SKM-1 treated with dmso at 0.1 percent for 144 hours (cell line): ENCODE results near the gene IFI27.

ENCODE experiments used
- DNase-seq: peaks from one replicate; lab custom pipeline; 2025; ENCODE audit not compliant: unreplicated experiment; lab: John Stamatoyannopoulos, UW

Gene IFI27

DNA sequence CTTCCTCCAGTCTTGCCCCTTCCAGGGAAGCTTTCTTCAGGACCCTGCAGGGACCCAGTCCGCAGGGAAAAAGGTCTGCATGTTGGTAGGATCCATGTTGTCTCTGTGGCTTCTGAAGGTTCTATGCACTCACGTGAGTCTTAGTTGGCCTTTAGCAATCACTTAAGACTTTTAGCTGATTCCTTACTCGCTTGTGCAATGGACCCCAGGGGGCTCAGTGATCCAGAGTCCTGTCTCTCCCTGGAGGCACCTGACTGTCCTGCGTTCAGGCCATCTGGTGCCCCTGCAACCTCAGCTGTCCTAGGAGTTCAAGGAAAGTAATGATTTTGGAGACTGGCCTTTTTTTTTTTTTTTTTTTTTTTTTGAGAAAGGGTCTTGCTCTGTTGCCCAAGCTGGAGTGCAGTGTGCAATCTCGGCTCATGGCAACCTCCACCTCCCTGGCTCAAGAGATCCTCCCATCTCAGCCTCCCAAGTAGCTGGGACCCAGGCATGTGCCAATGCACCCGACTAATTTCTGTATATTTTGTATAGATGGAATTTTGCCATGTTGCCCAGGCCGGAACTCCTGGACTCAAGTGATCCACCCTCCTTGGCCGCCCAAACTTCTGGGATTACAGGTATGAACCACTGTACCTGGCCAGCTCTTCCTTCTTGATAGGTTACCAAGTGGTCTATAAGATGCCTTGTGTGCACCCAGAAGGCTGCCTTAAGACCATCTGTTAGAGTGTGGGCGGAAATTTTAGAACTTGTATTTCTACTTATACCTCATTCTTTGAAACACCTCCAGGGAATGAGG is 14.2 kb downstream of the IFI27 start:
- no peak for DNase-seq

GRCh38 chr14:94125659-94126418 is 15.3 kb downstream of the IFI27 start:
- DNase-seq, result no peak

DNA sequence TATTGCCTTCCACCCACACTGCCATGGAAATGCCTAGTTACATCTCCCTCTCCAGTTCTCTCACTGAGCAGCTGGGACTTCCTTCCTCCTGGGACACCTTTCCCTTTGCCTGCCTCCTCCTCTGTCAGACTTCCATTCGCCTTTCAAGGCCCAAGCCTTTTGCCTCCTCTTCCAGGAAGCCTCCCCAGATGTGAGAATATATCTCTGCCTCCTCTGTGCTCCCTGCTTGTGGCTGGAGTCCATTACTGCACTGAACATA is 15.8 kb downstream of the IFI27 start:
- no peak for DNase-seq

- DNase-seq, result no peak
Measured at GRCh38 chr14:94126800-94127199, 16.3 kb downstream of the IFI27 start.

DNA sequence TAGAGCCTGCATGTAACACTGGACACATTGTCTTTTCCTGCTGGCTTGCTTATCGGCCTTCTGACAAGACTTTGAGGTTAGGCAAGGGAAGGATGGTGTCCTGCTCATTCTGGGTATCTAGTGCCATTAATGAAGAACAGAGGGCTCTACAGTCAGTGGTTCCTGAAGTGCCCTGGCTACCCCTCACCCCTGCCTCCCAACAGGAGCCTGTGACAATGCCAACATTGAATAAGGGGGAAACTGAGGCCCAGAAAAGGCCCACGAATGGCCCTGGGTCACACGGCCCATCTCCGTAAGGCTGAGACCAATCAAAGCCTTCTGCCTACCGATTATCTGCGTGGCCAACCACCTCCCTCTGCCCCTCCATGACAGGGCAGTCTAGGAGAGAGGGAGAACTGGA is 16.8 kb downstream of the IFI27 start:
- DNase-seq, result no peak

GRCh38 chr14:94128216-94128839 is 17.8 kb downstream of the IFI27 start:
- no peak for DNase-seq

GRCh38 chr14:94129111-94129757 is 18.7 kb downstream of the IFI27 start, which contains the start of gene IFI27L2:
TSS of gene IFI27L2 (minus strand) at chr14:94129604. CDS start at chr14:94129564, 40 bp downstream.
- DNase-seq, result peak; percentile 34

GRCh38 chr14:94129758-94130414 is 19.4 kb downstream of the IFI27 start:
- no peak for DNase-seq

- peak; percentile 26 for DNase-seq
Measured at GRCh38 chr14:94132285-94132887, 21.9 kb downstream of the IFI27 start.

DNA sequence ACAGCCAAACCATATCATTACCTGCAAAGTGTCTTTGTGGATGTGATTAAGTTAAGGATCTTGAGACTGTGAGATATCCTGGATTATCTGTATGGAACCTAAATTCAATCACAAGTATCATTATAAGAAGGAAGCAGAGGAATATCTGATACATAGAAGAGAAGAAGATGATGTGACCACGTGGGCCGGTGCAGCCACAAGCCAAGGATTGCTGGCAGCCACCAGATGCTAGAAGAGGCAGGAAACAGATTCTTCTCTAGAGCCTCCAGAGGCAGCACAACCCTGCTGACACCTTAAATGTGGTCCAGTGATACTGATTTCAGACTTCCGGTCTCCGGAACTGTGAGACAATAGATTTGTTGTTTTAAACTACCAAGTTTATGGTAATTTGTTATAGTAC is 24.9 kb downstream of the IFI27 start:
- no peak for DNase-seq

DNA sequence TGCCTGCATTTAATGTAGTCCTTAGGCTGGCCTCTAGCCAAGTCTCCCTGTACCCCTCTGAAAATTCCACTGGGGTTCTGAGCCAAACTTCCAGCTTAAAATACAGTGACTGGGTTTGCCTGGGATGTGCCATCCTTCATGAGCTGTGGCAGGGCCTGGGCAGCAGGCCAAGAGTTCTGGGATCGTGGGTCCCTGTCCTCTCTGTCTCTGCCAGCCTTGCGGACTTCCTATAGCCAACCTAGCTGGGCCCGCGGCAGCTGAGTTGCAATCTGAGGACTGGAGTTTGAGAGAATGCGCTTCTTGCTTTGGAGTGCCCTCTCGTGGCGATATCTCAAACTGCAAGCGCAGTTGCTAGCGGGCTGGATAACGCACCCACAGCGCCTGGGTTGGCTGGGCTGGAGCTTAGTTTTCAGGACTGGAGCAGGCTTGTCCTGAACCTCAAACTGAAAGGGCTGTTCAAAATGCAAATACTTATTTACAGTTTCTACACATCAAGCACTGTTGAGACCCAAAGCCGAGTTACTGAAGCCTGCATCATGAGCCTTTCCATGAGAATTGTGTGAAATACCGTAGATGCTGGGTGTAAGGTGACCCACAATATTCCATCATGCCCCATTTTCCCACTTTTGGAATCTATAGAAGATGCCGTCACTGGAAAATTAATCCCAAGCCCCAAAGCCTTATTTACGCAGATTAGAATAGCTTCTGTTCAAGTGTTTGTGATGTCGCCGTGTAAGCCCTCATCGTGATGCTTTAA is 26.2 kb downstream of the IFI27 start:
- DNase-seq, result peak; percentile 30

DNA sequence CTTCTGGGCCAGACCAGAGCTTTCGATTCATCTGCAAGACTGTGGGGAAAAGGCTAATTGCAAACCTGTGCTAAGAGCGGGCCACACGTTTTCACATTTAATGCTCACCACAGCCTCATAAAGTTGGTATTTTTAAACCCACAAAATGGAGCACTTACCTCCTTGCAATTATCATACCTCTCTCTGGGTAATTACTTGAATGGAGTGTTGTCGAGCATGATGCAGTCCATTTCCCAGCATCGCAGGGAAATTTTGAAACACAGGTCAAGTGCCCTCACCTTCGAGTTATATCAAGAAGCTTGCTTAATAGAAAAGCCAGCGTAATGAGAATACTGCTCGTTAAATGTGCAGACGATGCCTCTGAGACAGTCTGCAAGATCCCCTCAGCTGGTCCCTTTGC is 27.7 kb downstream of the IFI27 start:
- no peak for DNase-seq

- no peak for DNase-seq
Measured at GRCh38 chr14:94139006-94139405, 28.5 kb downstream of the IFI27 start.

GRCh38 chr14:94139421-94139820 is 28.9 kb downstream of the IFI27 start:
- DNase-seq, result no peak

- no peak for DNase-seq
Measured at GRCh38 chr14:94142247-94142646, 31.7 kb downstream of the IFI27 start.

DNA sequence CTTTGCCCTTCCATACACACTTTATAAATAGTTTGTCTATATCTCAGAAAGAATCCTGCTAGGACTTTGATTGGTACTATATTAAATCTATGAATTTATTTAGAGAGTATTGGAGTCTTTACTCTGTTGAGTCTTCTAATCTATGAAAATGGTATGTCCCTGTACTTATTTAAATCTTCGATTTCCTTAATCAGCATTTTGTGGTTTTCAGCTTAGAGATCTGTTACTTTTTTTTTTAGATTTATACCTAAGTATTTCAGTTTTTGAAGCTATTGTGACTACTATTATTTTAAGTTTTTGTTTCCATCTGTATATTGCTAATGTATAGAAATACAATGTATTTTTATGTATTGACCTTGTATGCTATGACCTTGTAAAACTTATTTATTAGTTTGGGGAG is 32.3 kb downstream of the IFI27 start:
- DNase-seq, result no peak

GRCh38 chr14:94143239-94143638 is 32.7 kb downstream of the IFI27 start:
- no peak for DNase-seq

- no peak for DNase-seq
Measured at GRCh38 chr14:94143711-94144110, 33.2 kb downstream of the IFI27 start.

- peak; percentile 12 for DNase-seq
Measured at GRCh38 chr14:94144765-94145164, 34.2 kb downstream of the IFI27 start.
